Left colon (tissue), 2 donors: Measurements from ENCODE around the gene SDK1. TPM values are rescaled to one million over a fixed set of nuclear protein-coding genes. Genes with fewer than 3 reads are reported as not detected.

Source experiments
- ATAC-seq: fragments of 200-7000 bp; cut with Tn5 transposase; one replicate; pipeline ENCODE4 v1.9.1; 2020; ENCODE audit warnings: mild to moderate bottlenecking, moderate library complexity
- DNase-seq, 2 donors: peaks; one replicate each; pipeline ENCODE4 v3.0.0-alpha.2; 2020
- intact Hi-C, 2 donors: fragments of 100-400 bp; cut with DNase I in 1 of 2; cut with micrococcal nuclease in 1 of 2; formaldehyde crosslinking; loops; one replicate each; pipeline versions ENCODE4 v1.11.2 to v1.14.0; 2022; cut with DNase I, micrococcal nuclease
- total RNA-seq, 2 donors: library from RNA; stranded (reverse); fragmentation: NEBNext Ultra II Directional; extraction: Animal tissue kit (Norgen Biotek cat#: 25700); gene quantifications; one replicate each; pipeline ENCODE4 v1.2.1, GENCODE V29; 2021
- donor health status: DM: no; HTN: no; CAD: no.
- donor health status: DM: yes; HTN: yes; CAD: no.

SDK1 gene
- total RNA-seq, 2 donors from 2014 or later, result 3.4 to 5.8 TPM

- ATAC-seq (no peak), DNase-seq (peak in 1 of 2 donors; percentile 8)
- intact Hi-C loops, result no loop called here
These were observed 827.0 kb downstream of the SDK1 start for GRCh38 chr7:4127909-4128560.

GRCh38 chr7:4129481-4130122 lies 828.5 kb downstream of the SDK1 start:
- ATAC-seq, result no peak
- no peak for DNase-seq
- intact Hi-C loops, result no loop called here

- DNase-seq, result no peak
- intact Hi-C loops, result no loop called here
- ATAC-seq, result no peak
These were observed 830.0 kb downstream of the SDK1 start for GRCh38 chr7:4131063-4131462.

GRCh38 chr7:4132221-4132620 lies 831.2 kb downstream of the SDK1 start:
- no peak for DNase-seq
- intact Hi-C loops, result no loop called here
- no peak for ATAC-seq

- intact Hi-C loops, result no loop called here
- no peak for DNase-seq
These were observed 832.5 kb downstream of the SDK1 start for GRCh38 chr7:4133491-4134044.

GRCh38 chr7:4134204-4134603 lies 833.2 kb downstream of the SDK1 start:
- intact Hi-C loops, result no loop called here
- no peak for ATAC-seq
- no peak for DNase-seq

More at GRCh38 chr7:4133491-4134044, 832.5 kb downstream of the SDK1 start:
- no peak for ATAC-seq

GRCh38 chr7:4134631-4135030 lies 833.6 kb downstream of the SDK1 start:
- ATAC-seq, result no peak
- intact Hi-C loops, result no loop called here
- no peak for DNase-seq

GRCh38 chr7:4135301-4135700 lies 834.2 kb downstream of the SDK1 start:
- intact Hi-C loops, result no loop called here
- ATAC-seq (no peak), DNase-seq (peak in 1 of 2 donors; percentile 1)

- DNase-seq, result no peak
- intact Hi-C loops, result no loop called here
These were observed 835.0 kb downstream of the SDK1 start for GRCh38 chr7:4136036-4136435.

GRCh38 chr7:4136501-4137110 lies 835.6 kb downstream of the SDK1 start:
- no peak for ATAC-seq
- intact Hi-C loops, result no loop called here
- DNase-seq, result no peak

More at GRCh38 chr7:4136036-4136435, 835.0 kb downstream of the SDK1 start:
- no peak for ATAC-seq

- no peak for ATAC-seq
- no peak for DNase-seq
- intact Hi-C loops, result no loop called here
These were observed 836.5 kb downstream of the SDK1 start for GRCh38 chr7:4137552-4137951.

GRCh38 chr7:4138866-4139265 lies 837.8 kb downstream of the SDK1 start:
- intact Hi-C loops, result no loop called here
- ATAC-seq (no peak), DNase-seq (no peak)

GRCh38 chr7:4139656-4140625 lies 838.9 kb downstream of the SDK1 start:
- intact Hi-C loops, result no loop called here
- no peak for DNase-seq
- no peak for ATAC-seq

- intact Hi-C loops, result no loop called here
- ATAC-seq (no peak), DNase-seq (no peak)
These were observed 839.9 kb downstream of the SDK1 start for GRCh38 chr7:4140933-4141332.

- intact Hi-C loops, result no loop called here
- ATAC-seq, result no peak
- DNase-seq, result no peak
These were observed 842.0 kb downstream of the SDK1 start for GRCh38 chr7:4143006-4143405.

GRCh38 chr7:4143511-4144171 lies 842.6 kb downstream of the SDK1 start:
- intact Hi-C loops, result no loop called here
- DNase-seq, result no peak
- ATAC-seq, result no peak

- intact Hi-C loops, result no loop called here
- DNase-seq (no peak), ATAC-seq (no peak)
These were observed 843.2 kb downstream of the SDK1 start for GRCh38 chr7:4144172-4144701.

GRCh38 chr7:4144811-4145510 lies 843.9 kb downstream of the SDK1 start:
- ATAC-seq (no peak), DNase-seq (peak; percentile 22 to 44)
- intact Hi-C loops, result no loop called here
